DMS53 (cell line): ENCODE data around the gene CCDC134.
A peak's percentile ranks its signal among the peaks of the same experiment; 100 is the strongest.

Experiments used
- DNase-seq: peaks from one replicate; lab custom pipeline; 2025; lab: John Stamatoyannopoulos, UW

The CCDC134 gene

DNA sequence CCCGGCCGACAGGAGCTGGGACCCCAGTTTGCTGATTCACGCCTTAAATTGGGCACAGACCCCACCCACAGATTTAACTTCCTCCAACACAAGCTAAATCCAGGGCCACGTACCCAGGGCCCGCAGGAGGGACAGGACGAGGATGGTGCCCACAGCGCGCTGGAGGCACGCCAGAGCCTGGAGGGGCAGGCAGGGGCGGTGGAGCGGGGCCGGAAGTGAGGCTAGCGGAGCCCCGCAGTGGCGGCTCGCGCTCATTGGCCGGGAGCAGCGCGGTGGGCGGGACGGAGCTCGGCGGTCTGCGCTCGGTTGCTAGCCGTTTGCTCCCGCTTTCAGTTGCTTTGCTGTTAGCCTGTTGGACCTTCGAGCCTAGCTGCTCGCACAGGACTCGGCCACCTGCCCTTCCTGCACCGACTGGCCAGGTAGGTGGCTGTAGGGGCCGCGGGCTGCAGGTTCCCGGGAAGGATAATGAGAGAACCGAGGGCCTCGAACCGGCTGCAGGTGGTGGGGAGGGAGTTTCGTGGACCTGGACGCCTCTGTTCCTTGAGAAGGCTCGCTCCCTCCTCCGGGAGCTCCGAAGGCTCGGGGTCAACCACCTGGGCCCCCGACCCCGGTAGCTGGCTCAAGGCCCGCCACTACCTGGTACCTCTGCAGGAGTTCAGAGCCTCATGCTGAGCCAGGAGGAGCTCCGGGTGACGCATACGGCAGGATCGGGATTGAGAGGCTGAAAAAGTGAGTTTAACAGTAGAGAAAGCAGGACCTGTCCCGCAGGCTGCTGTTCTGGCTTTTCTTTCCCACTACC is at the start of gene CCDC134:
Gene CCDC134 (plus strand): TSS at position 332 of the 799 bp plus-strand sequence. CDS start 8,212 bp downstream, outside the sequence.
- DNase-seq = peak; percentile 91

DNA sequence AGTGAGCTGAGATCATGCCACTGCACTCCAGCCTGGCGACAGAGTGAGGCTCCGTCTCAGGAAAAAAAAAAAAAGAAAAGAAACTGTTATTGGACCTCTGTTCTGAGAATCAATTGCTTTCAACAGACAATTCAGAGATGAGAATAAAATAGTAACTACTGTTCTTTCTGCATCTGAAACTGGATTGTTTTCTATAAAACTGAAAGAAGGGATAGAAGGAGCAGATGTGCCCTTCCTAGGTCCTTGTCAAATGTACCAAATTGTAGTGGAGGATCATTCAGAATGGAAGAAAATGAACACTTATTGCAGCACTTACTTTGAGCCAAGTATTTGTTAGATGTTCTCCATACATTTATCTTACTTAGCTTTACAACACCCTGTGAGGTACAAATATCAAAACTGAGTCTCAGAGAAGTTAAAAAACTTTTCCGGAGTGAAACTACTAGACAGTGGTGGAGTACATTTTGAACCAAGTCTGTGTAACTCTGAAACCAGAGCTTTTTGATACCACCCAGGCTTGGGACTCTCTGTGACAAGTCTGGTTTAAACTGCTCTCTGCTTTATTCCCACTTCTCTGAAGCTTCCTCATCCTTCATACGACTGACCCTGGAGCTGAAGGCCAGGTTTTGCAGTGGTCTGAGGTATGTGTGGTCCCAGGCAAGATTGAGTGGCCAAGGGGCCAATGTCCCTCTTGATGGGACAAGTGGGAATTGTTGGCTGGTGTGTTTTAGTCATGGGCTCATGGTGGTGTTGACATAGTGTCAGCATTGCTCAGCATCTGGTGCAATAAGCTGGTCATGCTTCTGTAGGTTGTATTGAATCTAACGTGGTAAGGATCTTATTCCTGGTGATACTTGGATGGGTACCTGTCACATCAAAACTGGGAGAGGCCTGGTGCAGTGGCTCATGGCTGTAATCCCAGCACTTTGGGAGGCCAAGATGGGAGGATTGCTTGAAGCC is 48.2 kb upstream of the CCDC134 start:
- peak; percentile 30 for DNase-seq

DNA sequence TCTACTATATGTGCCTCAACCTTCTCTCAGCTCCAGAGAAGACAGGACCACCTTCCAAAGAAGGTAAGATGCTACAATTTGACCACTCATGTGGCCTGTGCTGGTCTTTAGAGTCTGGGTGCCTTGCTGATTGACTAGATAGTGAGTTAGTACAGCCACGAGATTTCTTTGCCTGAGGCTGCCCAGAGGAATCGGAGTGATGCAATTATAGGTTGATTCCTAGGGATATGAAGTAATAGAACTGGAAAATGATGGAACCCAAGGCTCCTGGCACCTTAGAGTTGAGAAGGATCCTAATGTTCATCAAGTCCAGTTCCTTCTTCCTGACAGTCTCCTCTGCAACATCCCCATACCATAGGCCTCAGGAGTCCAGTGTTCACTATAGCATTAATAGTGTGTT is 46.5 kb upstream of the CCDC134 start:
- no peak for DNase-seq

DNA sequence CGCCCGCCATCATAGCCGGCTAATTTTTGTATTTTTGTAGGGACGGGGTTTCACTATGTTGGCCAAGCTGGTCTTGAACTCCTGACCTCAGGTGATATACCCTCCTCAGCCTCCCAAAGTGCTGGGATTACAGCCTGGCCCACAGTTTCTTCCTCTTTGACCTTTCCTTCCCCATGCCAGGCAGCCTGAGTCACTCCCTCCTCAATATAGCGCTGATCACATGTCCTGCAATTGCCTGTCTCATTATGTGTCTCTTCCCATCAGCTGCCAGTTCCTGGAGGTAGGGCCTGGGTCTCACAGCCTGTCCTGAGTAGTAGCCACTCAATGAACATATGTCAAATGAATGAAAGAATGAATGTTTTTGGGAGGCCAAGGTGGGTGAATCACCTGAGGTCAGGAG is 43.0 kb upstream of the CCDC134 start:
- DNase-seq = no peak

- no peak for DNase-seq
These were observed 42.2 kb upstream of the CCDC134 start for GRCh38 chr22:41758231-41758630.

DNA sequence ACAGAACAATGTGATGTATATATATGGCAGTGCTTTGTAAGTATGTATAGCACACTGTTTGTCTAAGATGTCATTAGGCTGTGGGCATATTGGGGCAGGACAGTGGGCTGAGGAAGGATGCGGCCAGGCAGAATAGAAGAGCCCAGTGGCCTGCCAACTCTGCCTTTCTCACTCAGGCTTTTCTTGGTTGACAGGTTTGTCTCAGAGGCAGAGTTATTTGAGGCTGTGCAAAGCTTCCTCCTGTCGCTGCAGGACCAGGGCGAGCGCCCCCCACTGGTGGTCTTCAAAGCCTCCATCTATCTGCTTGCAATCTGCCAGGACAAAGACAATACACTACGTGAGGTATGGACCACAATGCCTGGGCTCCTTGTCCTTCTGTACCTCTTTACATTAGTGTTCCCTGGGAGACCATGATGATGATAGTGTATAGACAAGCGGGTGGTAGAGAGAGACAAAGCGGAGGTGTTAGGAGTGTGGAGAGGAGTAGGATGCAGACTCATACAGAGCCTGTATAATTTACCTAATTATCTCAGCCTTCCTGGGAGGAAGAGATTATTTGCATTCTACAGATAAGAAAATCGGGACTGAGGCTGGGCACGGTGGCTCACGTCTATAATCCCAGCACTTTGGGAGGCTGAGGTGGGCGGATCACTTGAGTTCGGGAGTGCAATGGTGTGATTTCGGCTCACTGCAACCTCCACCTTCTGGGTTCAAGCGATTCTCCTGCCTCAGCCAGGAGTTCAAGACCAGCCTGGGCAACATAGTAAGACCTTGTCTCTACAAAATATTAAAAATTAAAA is 37.3 kb upstream of the CCDC134 start:
- DNase-seq = peak; percentile 56

DNA sequence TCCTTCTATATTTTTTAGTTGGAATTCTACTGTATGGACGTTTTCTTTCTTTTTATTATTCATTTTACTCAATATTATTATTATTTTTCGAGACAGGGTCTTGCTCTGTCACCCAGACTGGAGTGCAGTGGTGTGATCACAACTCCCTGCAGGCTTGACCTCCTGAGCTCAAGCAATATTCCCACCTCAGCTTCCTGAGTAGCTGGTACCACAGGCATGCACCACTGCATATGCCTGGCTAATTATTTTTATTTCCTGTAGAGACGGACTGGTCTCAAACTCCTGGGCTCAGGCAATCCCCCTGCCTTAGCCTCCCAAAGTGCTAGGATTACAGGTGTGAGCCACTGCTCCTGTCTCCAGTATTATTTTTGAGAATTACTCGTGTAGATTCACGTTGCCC is 34.0 kb upstream of the CCDC134 start:
- no peak for DNase-seq

DNA sequence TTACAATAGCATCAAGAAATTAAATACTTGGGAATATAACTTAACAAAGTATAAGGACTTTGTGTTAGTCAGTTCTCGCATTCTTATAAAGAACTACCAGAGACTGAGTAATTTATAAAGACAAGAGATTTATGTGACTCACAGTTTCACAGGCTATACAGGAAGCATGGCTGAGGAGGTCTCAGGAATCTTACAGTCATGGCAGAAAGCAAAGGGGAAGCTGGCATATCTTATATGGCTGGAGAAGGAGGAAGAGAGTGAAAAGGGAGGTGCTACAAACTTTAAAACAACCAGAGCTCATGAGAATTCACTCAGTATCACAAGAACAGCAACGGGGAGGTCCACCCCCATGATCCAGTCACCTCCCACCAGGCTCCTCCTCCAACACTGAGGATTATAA is 32.0 kb upstream of the CCDC134 start:
- no peak for DNase-seq

DNA sequence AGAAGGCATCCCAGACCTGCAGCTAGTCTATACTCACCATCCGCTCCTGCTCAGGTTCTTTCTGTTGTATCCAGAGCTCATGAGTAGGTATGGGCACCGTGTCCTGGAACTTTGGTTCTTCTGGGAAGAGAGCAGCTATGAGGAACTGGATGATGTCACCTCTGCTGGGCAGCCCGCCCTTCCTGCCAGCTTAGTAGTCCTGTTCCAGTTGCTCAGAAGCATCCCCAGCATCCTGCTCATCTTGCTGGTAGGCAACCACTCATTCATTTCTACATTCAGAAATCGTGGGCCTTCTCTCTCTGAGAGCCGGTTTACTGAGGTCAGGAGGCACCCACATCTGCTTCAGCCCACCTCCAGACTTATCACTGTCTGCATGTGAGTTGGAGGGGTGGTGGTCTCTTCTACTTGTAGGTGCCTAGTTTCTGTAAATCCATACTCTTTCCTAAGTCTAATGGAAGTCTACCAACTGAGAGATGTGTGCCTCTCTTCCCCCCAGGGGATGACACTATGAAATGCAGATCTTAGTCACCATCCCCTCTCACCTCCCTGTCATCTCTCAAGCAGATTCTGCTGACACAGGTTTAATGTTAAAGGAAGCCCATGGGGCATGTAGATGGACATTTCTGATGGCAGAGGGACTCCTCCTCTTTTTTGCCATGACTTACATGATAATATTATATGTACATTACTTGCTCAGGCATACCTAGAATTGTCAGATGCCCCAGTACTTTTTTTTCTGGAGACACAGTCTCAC is 29.6 kb upstream of the CCDC134 start:
- no peak for DNase-seq

DNA sequence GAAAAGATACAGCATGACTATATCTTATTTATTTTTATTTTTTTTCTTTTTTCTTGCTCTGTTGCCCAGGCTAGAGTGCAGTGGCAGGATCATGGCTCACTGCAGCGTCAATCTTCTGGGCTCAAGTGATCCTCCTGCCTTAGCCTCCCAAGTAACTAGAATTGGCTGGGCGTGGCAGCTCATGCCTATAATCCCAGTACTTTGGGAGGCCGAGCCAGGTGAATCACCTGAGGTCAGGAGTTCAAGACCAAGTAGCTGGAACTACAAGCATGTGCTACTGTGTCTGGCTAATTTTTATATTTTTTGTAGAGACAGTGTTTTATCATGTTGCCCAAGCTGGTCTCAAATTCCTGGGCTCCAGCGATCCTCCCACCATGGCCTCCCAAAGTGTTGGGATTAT is 28.3 kb upstream of the CCDC134 start:
- DNase-seq = no peak

GRCh38 chr22:41772645-41773044 is 27.8 kb upstream of the CCDC134 start:
- peak; percentile 35 for DNase-seq

GRCh38 chr22:41775338-41775737 is 25.1 kb upstream of the CCDC134 start:
- no peak for DNase-seq

- no peak for DNase-seq
These were observed 24.5 kb upstream of the CCDC134 start for GRCh38 chr22:41775976-41776375.

- DNase-seq = no peak
These were observed 24.1 kb upstream of the CCDC134 start for GRCh38 chr22:41776381-41776780.

GRCh38 chr22:41777749-41778425 is 22.6 kb upstream of the CCDC134 start:
- DNase-seq = no peak

DNA sequence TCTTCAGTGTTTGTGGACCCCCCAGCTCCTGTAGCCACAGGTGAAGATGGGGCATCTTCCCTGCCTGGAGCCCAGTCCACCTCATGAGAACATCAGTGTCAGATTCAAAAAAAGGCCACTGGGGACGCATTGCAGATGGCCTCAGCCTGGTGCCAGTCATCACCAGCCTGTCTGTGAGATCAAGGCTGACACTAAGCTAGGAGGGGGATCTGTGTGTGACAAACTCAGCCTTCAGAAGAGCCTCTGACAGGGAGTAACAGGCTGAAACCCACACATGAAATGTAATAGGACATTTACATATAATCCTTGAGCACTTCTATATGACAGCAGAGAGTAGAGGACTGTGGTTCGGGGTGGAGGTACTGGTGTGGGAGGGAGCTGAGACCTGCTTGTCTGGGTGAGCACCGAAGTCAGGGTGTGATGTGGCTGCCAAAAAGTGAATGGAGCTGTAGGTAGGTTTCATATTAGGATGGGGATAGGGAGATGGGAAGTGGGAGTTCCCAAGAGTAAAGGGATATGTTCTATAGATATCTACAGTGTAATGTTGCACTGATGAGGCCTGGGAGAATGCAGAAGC is 20.5 kb upstream of the CCDC134 start:
- DNase-seq = no peak

DNA sequence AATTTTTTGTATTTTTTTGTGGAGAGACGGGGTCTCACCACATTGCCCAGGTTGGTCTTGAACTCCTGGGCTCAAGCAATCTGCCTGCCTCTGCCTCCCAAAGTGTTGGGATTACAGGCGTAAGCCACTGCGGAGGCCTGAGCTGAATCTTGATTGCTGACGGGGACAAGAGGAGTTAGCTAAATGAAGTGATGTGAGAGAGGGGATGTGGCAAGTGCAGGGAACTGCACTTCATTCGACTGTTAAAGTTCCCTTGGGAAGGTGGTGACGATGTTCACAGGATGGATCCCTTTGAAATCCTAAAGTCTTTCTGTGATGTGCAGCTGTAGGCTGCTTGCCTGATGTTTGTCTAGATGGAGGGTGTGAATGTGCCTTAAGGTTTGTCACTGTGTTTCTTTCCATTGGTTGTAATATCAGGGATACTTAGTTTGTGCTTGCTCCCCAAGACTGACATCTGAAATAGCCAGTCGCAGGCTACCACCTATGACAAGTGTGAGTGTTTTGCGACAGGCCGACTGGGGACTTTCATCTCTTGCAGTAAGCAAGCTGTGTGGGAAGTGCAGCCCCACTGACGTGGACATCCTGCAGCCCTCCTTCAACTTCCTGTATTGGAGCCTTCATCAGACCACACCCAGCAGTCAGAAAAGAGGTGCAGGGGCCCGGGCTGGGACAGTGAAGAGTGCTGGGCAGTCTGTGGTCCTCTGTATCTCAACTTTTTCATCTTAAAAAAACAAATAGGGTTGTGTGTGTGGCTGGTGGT is 19.6 kb upstream of the CCDC134 start:
- no peak for DNase-seq

DNA sequence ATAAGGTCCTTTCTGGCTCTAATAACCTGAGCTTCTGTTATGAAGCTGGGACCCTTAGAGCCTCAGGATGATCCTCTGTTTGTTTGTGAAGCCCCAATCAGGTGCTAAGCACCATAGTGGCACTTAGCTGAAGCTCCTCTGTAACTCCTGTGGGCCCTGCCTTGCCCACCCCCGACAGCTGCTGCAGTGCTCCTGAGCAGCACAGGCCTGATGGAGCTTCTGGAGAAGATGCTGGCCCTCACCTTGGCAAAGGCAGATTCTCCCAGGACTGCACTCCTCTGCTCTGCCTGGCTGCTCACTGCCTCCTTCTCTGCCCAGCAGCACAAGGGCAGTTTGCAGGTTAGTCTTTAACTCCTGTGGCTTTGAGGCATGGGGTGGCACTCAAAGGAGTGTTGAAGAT is 19.0 kb upstream of the CCDC134 start:
- no peak for DNase-seq

- DNase-seq = no peak
These were observed 18.2 kb upstream of the CCDC134 start for GRCh38 chr22:41782316-41782715.

GRCh38 chr22:41782751-41783150 is 17.7 kb upstream of the CCDC134 start:
- no peak for DNase-seq
